ENCODE measurements around the gene ZAP70. TPM values are rescaled to one million over a fixed set of nuclear protein-coding genes. Genes with fewer than 3 reads are reported as not detected.

ZAP70 gene
- total and polyA plus RNA-seq, 4 experiments from 2014 or later, result 140 to 419 (median 276) TPM

DNA sequence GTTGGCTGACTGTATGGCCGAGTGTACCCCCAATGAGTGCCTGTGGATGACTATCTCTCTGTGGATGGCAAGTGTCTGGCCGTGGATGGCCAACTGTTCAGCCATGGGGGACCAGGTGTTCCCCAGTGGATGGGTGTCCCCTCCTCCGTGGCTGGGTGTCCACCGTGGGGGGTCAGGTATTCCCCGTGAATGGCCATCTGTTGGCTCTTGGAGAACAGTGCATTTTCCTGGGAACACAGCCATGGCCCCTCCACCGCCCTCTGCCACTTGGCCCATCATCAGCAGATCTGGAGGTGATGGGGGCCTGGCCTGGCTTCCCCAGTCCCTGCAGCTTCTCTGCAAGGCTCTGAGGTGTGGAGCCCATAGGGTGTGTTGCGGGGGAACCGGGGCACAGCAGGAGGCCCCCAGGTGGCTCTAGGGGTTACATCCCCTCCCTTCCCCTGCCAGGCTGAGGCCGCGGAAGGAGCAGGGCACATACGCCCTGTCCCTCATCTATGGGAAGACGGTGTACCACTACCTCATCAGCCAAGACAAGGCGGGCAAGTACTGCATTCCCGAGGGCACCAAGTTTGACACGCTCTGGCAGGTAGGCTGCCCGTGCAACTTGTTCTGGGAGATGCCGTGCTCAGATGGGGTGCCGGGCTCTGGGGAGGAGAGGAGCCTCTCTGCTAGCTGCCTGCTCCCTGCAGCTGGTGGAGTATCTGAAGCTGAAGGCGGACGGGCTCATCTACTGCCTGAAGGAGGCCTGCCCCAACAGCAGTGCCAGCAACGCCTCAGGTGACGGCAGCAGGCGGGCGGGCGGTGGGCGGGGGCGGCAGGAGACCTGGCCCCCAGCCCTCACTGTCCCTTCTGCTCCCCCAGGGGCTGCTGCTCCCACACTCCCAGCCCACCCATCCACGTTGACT, 19.3 kb downstream of the ZAP70 start:
- Histone ChIP-seq H3K9me3 (ENCODE audit: control insufficient read depth in 1 of 2, low read length in 2 of 2) (no peaks in the 10 kb centered on the region), H3K36me3 (ENCODE audit: insufficient read depth, low read length) (peaks cover 93% of the 10 kb centered on the region), H3K27me3 (ENCODE audit: insufficient read depth, low read length) (no peaks in the 10 kb centered on the region), H3K4me3 (ENCODE audit: low read length in 2 of 2) (no peak overlapping the region), H3K4me1 (ENCODE audit: insufficient read depth, low read length) (peaks cover 18% of the 10 kb centered on the region), H3K27ac (ENCODE audit: low read depth, low read length) (no peak overlapping the region)
- no peaks in the 10 kb centered on the region for H3K27me3 Mint-ChIP-seq
- POLR2A ChIA-PET (ENCODE audit: partially characterized antibody), result interaction anchor here (1.1 kb wide), 1 partner anchor 10 kb away, joined by 4 read pairs; no protein-coding TSS in a partner anchor
- CTCF ChIA-PET (ENCODE audit: partially characterized antibody), result interaction anchor here (1.1 to 2.3 kb wide), 2 partner anchors 22 to 32 kb away, joined by 4 to 9 read pairs; no protein-coding TSS in a partner anchor
- peaks cover 0 to 6% (median 0%) of the 10 kb centered on the region in 8 donors for H3K9me3 Mint-ChIP-seq
- intact Hi-C loops (cut with micrococcal nuclease), result no loop called here
- peaks cover 58 to 68% of the 10 kb centered on the region in 2 donors for H3K36me3 Mint-ChIP-seq
- peaks cover 25 to 47% (median 34%) of the 10 kb centered on the region in 4 donors for H3K4me1 Mint-ChIP-seq
- no peak overlapping the region for H3K4me3 Mint-ChIP-seq
- H3K27ac Mint-ChIP-seq, result peak overlapping the region in 1 of 7 donors; percentile 92
- DNase-seq, result no peak

GRCh38 chr2:97733341-97734035, 20.1 kb downstream of the ZAP70 start:
- H3K36me3 Mint-ChIP-seq, result peaks cover 56 to 66% of the 10 kb centered on the region in 2 donors
- no peak overlapping the region for H3K27ac ChIP-seq (ENCODE audit: low read depth, low read length)

GRCh38 chr2:97734061-97735051, 21.0 kb downstream of the ZAP70 start:
- no peaks in the 10 kb centered on the region for H3K9me3 ChIP-seq (ENCODE audit: control insufficient read depth in 1 of 2, low read length in 2 of 2)
- no peaks in the 10 kb centered on the region for H3K27me3 ChIP-seq (ENCODE audit: insufficient read depth, low read length)
- peaks cover 8% of the 10 kb centered on the region for H3K4me1 ChIP-seq (ENCODE audit: insufficient read depth, low read length)
- CTCF ChIA-PET (ENCODE audit: partially characterized antibody), result interaction anchor here (1.1 to 2.3 kb wide), 2 partner anchors 24 to 34 kb away, joined by 4 to 9 read pairs; no protein-coding TSS in a partner anchor
- intact Hi-C loops (cut with micrococcal nuclease), result no loop called here
- DNase-seq, result no peak
- H3K36me3 ChIP-seq (ENCODE audit: insufficient read depth, low read length), result peaks cover 94% of the 10 kb centered on the region
- no peak overlapping the region for H3K27ac ChIP-seq (ENCODE audit: low read depth, low read length)
- POLR2A ChIA-PET (ENCODE audit: partially characterized antibody), result interaction anchor here (0.9 to 1.4 kb wide), 4 partner anchors 8 to 34 kb away, joined by 3 to 7 read pairs (median 4); partner anchors contain the start of gene ZAP70
- Mint-ChIP-seq H3K4me3 (no peak overlapping the region), H3K27me3 (no peaks in the 10 kb centered on the region), H3K27ac (peak overlapping the region in 3 of 7 donors; percentile 15 to 47 (median 27)), H3K4me1 (peaks cover 12 to 42% (median 31%) of the 10 kb centered on the region in 4 donors), H3K36me3 (peaks cover 55 to 65% of the 10 kb centered on the region in 2 donors), H3K9me3 (peaks cover 0 to 6% (median 0%) of the 10 kb centered on the region in 8 donors)
- H3K4me3 ChIP-seq (ENCODE audit: low read length in 2 of 2), result no peak overlapping the region

More at GRCh38 chr2:97733341-97734035, 20.1 kb downstream of the ZAP70 start:
- Mint-ChIP-seq H3K27ac (peak overlapping the region in 4 of 7 donors; percentile 27 to 70 (median 42)), H3K9me3 (peaks cover 0 to 6% (median 0%) of the 10 kb centered on the region in 8 donors), H3K27me3 (no peaks in the 10 kb centered on the region), H3K4me1 (peaks cover 18 to 43% (median 31%) of the 10 kb centered on the region in 4 donors), H3K4me3 (no peak overlapping the region)
- no peaks in the 10 kb centered on the region for H3K27me3 ChIP-seq (ENCODE audit: insufficient read depth, low read length)
- no peak for DNase-seq
- intact Hi-C loops (cut with micrococcal nuclease), result no loop called here
- POLR2A ChIA-PET (ENCODE audit: partially characterized antibody), result interaction anchor here (0.9 to 1.4 kb wide), 3 partner anchors 9 to 19 kb away, joined by 3 to 7 read pairs (median 4); partner anchors contain the start of gene ZAP70
- H3K36me3 ChIP-seq (ENCODE audit: insufficient read depth, low read length), result peaks cover 93% of the 10 kb centered on the region
- H3K9me3 ChIP-seq (ENCODE audit: control insufficient read depth in 1 of 2, low read length in 2 of 2), result no peaks in the 10 kb centered on the region
- H3K4me3 ChIP-seq (ENCODE audit: low read length in 2 of 2), result no peak overlapping the region
- peaks cover 10% of the 10 kb centered on the region for H3K4me1 ChIP-seq (ENCODE audit: insufficient read depth, low read length)
- CTCF ChIA-PET (ENCODE audit: partially characterized antibody), result interaction anchor here (1.1 to 2.3 kb wide), 2 partner anchors 23 to 33 kb away, joined by 4 to 9 read pairs; no protein-coding TSS in a partner anchor

- Histone ChIP-seq H3K36me3 (ENCODE audit: insufficient read depth, low read length) (peaks cover 92% of the 10 kb centered on the region), H3K4me3 (ENCODE audit: low read length in 2 of 2) (no peak overlapping the region), H3K9me3 (ENCODE audit: control insufficient read depth in 1 of 2, low read length in 2 of 2) (no peaks in the 10 kb centered on the region), H3K4me1 (ENCODE audit: insufficient read depth, low read length) (peaks cover 11% of the 10 kb centered on the region), H3K27me3 (ENCODE audit: insufficient read depth, low read length) (no peaks in the 10 kb centered on the region), H3K27ac (ENCODE audit: low read depth, low read length) (no peak overlapping the region)
- ChIA-PET CTCF (ENCODE audit: partially characterized antibody) (interaction anchor here (1.2 to 2.3 kb wide), 3 partner anchors 9 to 35 kb away, joined by 3 to 9 read pairs (median 5); no protein-coding TSS in a partner anchor), POLR2A (ENCODE audit: partially characterized antibody) (interaction anchor here (1.3 to 14.2 kb wide), 2 partner anchors 22 to 35 kb away, joined by 3 to 284 read pairs; partner anchors contain the start of gene ZAP70)
- H3K27ac Mint-ChIP-seq, result peak overlapping the region in 1 of 7 donors; percentile 21
- intact Hi-C loops (cut with micrococcal nuclease), result no loop called here
- H3K9me3 Mint-ChIP-seq, result peaks cover 0 to 2% (median 0%) of the 10 kb centered on the region in 8 donors
- H3K27me3 Mint-ChIP-seq, result no peaks in the 10 kb centered on the region
- no peak for DNase-seq
- H3K4me1 Mint-ChIP-seq, result peaks cover 12 to 40% (median 29%) of the 10 kb centered on the region in 4 donors
- peaks cover 48 to 61% of the 10 kb centered on the region in 2 donors for H3K36me3 Mint-ChIP-seq
- H3K4me3 Mint-ChIP-seq, result no peak overlapping the region
Measured at GRCh38 chr2:97735161-97735561, 21.8 kb downstream of the ZAP70 start.

DNA sequence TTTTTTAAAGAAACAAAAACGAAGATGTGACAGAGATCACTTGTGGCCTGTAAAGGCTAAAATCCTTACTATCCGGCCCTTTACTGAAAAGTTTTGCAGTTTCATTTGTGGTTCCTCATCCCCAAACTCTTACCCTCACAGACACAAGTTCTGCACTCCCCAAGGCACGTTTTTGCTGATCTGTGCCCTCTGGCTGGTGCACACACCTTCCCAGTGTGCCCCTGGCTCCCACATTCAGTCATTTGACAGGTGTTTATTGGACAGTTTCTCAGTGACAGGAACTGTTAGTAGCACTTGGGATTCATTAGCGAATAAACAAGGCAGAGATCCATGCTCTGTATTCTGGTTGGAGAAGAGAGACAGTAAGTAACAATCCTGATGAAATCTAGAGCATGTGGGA, 22.8 kb downstream of the ZAP70 start:
- Histone ChIP-seq H3K9me3 (ENCODE audit: control insufficient read depth in 1 of 2, low read length in 2 of 2) (no peaks in the 10 kb centered on the region), H3K4me3 (ENCODE audit: low read length in 2 of 2) (no peak overlapping the region), H3K36me3 (ENCODE audit: insufficient read depth, low read length) (peaks cover 86% of the 10 kb centered on the region), H3K4me1 (ENCODE audit: insufficient read depth, low read length) (peaks cover 20% of the 10 kb centered on the region), H3K27ac (ENCODE audit: low read depth, low read length) (no peak overlapping the region), H3K27me3 (ENCODE audit: insufficient read depth, low read length) (no peaks in the 10 kb centered on the region)
- H3K27ac Mint-ChIP-seq, result peak overlapping the region in 5 of 7 donors; percentile 32 to 87 (median 38)
- POLR2A ChIA-PET (ENCODE audit: partially characterized antibody), result interaction anchor here (0.6 to 14.2 kb wide), 2 partner anchors 23 to 62 kb away, joined by 3 to 284 read pairs; partner anchors contain the start of gene ZAP70
- CTCF ChIA-PET (ENCODE audit: partially characterized antibody), result interaction anchor here (1.2 to 1.7 kb wide), 2 partner anchors 10 to 36 kb away, joined by 3 to 5 read pairs; no protein-coding TSS in a partner anchor
- H3K4me3 Mint-ChIP-seq, result peak overlapping the region in 1 of 8 donors; percentile 4
- intact Hi-C loops (cut with micrococcal nuclease), result no loop called here
- H3K36me3 Mint-ChIP-seq, result peaks cover 48 to 61% of the 10 kb centered on the region in 2 donors
- no peak for DNase-seq
- no peaks in the 10 kb centered on the region for H3K27me3 Mint-ChIP-seq
- H3K9me3 Mint-ChIP-seq, result peaks cover 0 to 1% (median 0%) of the 10 kb centered on the region in 8 donors
- peaks cover 12 to 42% (median 34%) of the 10 kb centered on the region in 4 donors for H3K4me1 Mint-ChIP-seq
